DOHH2 (cell line): ENCODE data around the gene GALNT18.

Source experiments
- H3F3A ChIP-seq: fragments of 200-600 bp; sonication (generic), shearing (Covaris generic); 2 replicates; pipeline ENCODE4 v1.6.0; 2016; ENCODE audit warnings: antibody characterized with exemption, mild to moderate bottlenecking; ENCODE audit not compliant: control insufficient read depth, insufficient read depth
- H3K27ac ChIP-seq: fragments of 200-600 bp; sonication (generic); 2 replicates; pipeline ENCODE4 v1.5.1; 2014; ENCODE audit warnings: low read depth, mild to moderate bottlenecking, low read length, moderate library complexity
- H3K27me3 ChIP-seq: fragments of 200-600 bp; sonication (generic); 2 replicates; pipeline ENCODE4 v1.6.1; 2014; ENCODE audit warnings: mild to moderate bottlenecking, low read length, mixed read lengths; ENCODE audit not compliant: control insufficient read depth
- H3K36me3 ChIP-seq: fragments of 200-600 bp; sonication (generic); 2 replicates; pipeline ENCODE4 v1.6.1; 2014; ENCODE audit warnings: mild to moderate bottlenecking, low read length, moderate library complexity, mixed read lengths; ENCODE audit not compliant: control insufficient read depth
- H3K4me1 ChIP-seq: fragments of 200-600 bp; sonication (generic); 2 replicates; pipeline ENCODE4 v1.6.1; 2014; ENCODE audit warnings: mild to moderate bottlenecking, low read length, mixed read lengths; ENCODE audit not compliant: control insufficient read depth
- H3K4me2 ChIP-seq: fragments of 200-600 bp; sonication (generic); 2 replicates; pipeline ENCODE4 v1.6.0; 2014; ENCODE audit warnings: mild to moderate bottlenecking, low read length, moderate library complexity
- H3K4me3 ChIP-seq: fragments of 200-600 bp; sonication (generic); 2 replicates; pipeline ENCODE4 v1.5.1; 2014; ENCODE audit warnings: mild to moderate bottlenecking, low read length, mixed read lengths
- H3K79me2 ChIP-seq: fragments of 200-600 bp; sonication (generic); 2 replicates; pipeline ENCODE4 v1.6.1; 2014; ENCODE audit warnings: mild to moderate bottlenecking, low read length, mixed read lengths; ENCODE audit not compliant: control insufficient read depth
- H3K9me2 ChIP-seq: fragments of 200-600 bp; sonication (generic); replicated peaks from 2 replicates; pipeline ENCODE4 v1.6.1; 2014; ENCODE audit warnings: mild to moderate bottlenecking, low read length, mixed read lengths; ENCODE audit not compliant: control insufficient read depth
- H3K9me3 ChIP-seq: fragments of 200-600 bp; sonication (generic); 2 replicates; pipeline ENCODE4 v1.6.1; 2014; ENCODE audit warnings: antibody characterized with exemption, low read length, mixed read lengths; ENCODE audit not compliant: control insufficient read depth, insufficient read depth
- H4K20me1 ChIP-seq: fragments of 200-600 bp; sonication (generic); 2 replicates; pipeline ENCODE4 v1.6.0; 2014; ENCODE audit warnings: low read depth, mild to moderate bottlenecking, antibody characterized with exemption, low read length, moderate library complexity; ENCODE audit not compliant: control insufficient read depth, insufficient read depth
- CTCF ChIP-seq: fragments of 200-600 bp; sonication (generic); IDR thresholded peaks from one replicate; pipeline ENCODE4 v1.5.1; 2014; ENCODE audit warnings: antibody characterized with exemption, mild to moderate bottlenecking, low read depth, low read length; ENCODE audit not compliant: poor library complexity, severe bottlenecking
- EZH2phosphoT487 ChIP-seq: fragments of 200-600 bp; sonication (generic); IDR thresholded peaks from 2 replicates; pipeline ENCODE4 v1.6.1; 2017; ENCODE audit warnings: borderline replicate concordance, mild to moderate bottlenecking, antibody characterized with exemption, low read length, moderate library complexity, mixed read lengths

GALNT18 gene

GRCh38 chr11:11580841-11581411, 40.9 kb downstream of the GALNT18 start:
- no peak overlapping the region for H3K4me2 ChIP-seq
- H3K9me2 ChIP-seq, result no peaks in the 10 kb centered on the region
- H3F3A ChIP-seq, result no peaks in the 10 kb centered on the region
- no peak overlapping the region for H3K4me3 ChIP-seq
- H3K27ac ChIP-seq, result no peak overlapping the region
- no peak for TF ChIP-seq CTCF
- no peak for TF ChIP-seq EZH2phosphoT487
- 0 out of 2 replicates have a peak, but pooled peaks cover 2% of the 10 kb centered on the region for H3K27me3 ChIP-seq
- no peaks in the 10 kb centered on the region for H3K36me3 ChIP-seq
- no peaks in the 10 kb centered on the region for H3K79me2 ChIP-seq
- H3K9me3 ChIP-seq, result no peaks in the 10 kb centered on the region
- H4K20me1 ChIP-seq, result no peaks in the 10 kb centered on the region
- no peaks in the 10 kb centered on the region for H3K4me1 ChIP-seq

GRCh38 chr11:11580012-11580411, 41.8 kb downstream of the GALNT18 start:
- Histone ChIP-seq H3K27me3 (0 out of 2 replicates have a peak, but pooled peaks cover 2% of the 10 kb centered on the region), H3K27ac (no peak overlapping the region), H3K9me3 (no peaks in the 10 kb centered on the region), H3K36me3 (no peaks in the 10 kb centered on the region), H4K20me1 (no peaks in the 10 kb centered on the region), H3K4me1 (no peaks in the 10 kb centered on the region), H3K79me2 (no peaks in the 10 kb centered on the region), H3K4me2 (no peak overlapping the region), H3K4me3 (no peak overlapping the region), H3F3A (no peaks in the 10 kb centered on the region), H3K9me2 (no peaks in the 10 kb centered on the region)
- TF ChIP-seq CTCF (no peak), EZH2phosphoT487 (no peak)

GRCh38 chr11:11579012-11579988, 42.5 kb downstream of the GALNT18 start:
- H3K27ac ChIP-seq, result no peak overlapping the region
- no peaks in the 10 kb centered on the region for H3F3A ChIP-seq
- TF ChIP-seq CTCF, result no peak

More at GRCh38 chr11:11579012-11579988, 42.5 kb downstream of the GALNT18 start:
- H3K4me3 ChIP-seq, result no peak overlapping the region
- no peaks in the 10 kb centered on the region for H4K20me1 ChIP-seq
- 0 out of 2 replicates have a peak, but pooled peaks cover 2% of the 10 kb centered on the region for H3K27me3 ChIP-seq
- H3K4me2 ChIP-seq, result no peak overlapping the region
- H3K4me1 ChIP-seq, result no peaks in the 10 kb centered on the region
- H3K79me2 ChIP-seq, result no peaks in the 10 kb centered on the region
- H3K9me3 ChIP-seq, result no peaks in the 10 kb centered on the region
- H3K9me2 ChIP-seq, result no peaks in the 10 kb centered on the region
- no peaks in the 10 kb centered on the region for H3K36me3 ChIP-seq
